ENCODE data around the gene RUFY3.
A peak's percentile ranks its signal among the peaks of the same experiment; 100 is the strongest.

GRCh38 chr4:70739496-70740337 lies 18.0 kb downstream of the RUFY3 start:
- TF ChIP-seq HDGF (IDR thresholded peaks at IDR 0.05; ENCODE audit: borderline replicate concordance) (no peak), ELF4 (IDR thresholded peaks at IDR 0.05) (no peak), FOXM1 (IDR thresholded peaks at IDR 0.05; ENCODE audit: borderline replicate concordance) (no peak), ZNF384 (IDR thresholded peaks at IDR 0.05) (peak; percentile 77), TARDBP (IDR thresholded peaks at IDR 0.05) (no peak), LEF1 (IDR thresholded peaks at IDR 0.05; ENCODE audit: borderline replicate concordance) (no peak)

All from HEK293T (cell line).